GM21619 (cell line): ENCODE measurements around the gene TAPBP.

ENCODE experiments used
- ATAC-seq: cut with Tn5 transposase; IDR thresholded peaks from one replicate; pipeline ENCODE4 v1.9.1; 2021; ENCODE audit not compliant: unreplicated experiment

TAPBP gene

DNA sequence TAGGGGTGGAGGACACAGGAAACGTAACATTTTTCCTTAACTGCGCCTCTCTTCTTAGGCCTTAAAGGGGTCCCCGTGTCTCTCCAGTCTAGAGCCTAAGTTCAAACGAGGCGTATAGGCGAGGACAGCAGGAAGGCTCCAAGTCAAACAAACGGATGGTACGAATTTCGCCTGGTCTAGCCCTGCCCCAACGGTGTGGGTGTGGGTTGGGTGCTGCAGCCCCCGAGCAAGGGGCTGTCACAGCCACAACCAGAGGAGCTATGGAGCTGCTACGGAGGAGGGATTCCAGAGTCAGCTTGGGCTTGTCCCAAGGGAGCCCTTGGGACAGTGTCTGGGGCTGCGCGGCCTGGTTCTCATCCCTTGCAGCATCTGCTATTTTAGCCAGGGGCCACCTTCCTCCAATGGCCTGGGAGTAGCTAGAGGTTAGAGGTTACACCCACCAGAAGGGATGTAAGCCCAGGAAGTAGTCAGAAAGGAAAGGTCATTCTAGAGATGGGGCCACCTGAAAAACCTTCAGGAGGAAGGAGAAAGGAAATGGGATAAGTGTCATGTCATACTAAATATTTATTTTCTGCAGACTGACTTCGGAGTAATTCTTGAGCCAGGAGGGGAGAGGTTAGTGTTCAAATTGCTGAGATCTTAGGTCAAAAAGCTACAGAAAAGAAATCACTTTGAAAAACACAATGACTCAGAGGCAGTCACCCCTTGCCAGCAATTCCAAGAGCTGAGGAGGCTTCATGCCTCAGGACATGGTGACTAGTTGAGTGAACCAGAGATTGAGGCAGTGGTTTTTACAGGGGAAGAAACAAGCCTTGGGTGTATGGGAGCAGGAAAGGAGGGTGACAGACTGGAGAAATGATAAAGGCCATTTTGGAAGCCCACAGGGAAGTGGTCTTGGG lies 63.9 kb downstream of the TAPBP start:
- no peak for ATAC-seq
